GM12878 (cell line): ENCODE results near the gene SPRY4. TPM values are rescaled to one million over a fixed set of nuclear protein-coding genes. Genes with fewer than 3 reads are reported as not detected.

Source experiments
- ATAC-seq: fragments of 200-7000 bp; cut with Tn5 transposase; 3 replicates; pipeline ENCODE4 v1.9.1; 2020; ENCODE audit warnings: mild to moderate bottlenecking, moderate library complexity
- BruUV-seq: library from RNA; stranded (reverse); fragments of 400-500 nt; replicated peaks from 2 replicates; lab custom pipeline; 2021; lab: Mats Ljungman, UMichigan
- CTCF ChIA-PET: fragments of 300-600 bp; sonication (Branson Sonifier 250); formaldehyde crosslinking; extraction: SDS; loops from one replicate; lab custom pipeline; 2021; ENCODE audit warnings: inconsistent platforms; lab: Yijun Ruan, JAX
- POLR2A ChIA-PET: fragments of 350-600 bp; formaldehyde crosslinking; extraction: SDS; loops from one replicate; lab custom pipeline; 2021; ENCODE audit warnings: inconsistent platforms; lab: Charles Lee
- RAD21 ChIA-PET: fragments of 300-600 bp; sonication (Branson Sonifier 250); formaldehyde crosslinking; loops from one replicate; lab custom pipeline; 2023; ENCODE audit warnings: antibody characterized with exemption; ENCODE audit not compliant: unreplicated experiment; lab: Charles Lee
- SMC1A ChIA-PET: fragments of 300-600 bp; sonication (Branson Sonifier 250); formaldehyde crosslinking; loops from one replicate; lab custom pipeline; 2023; ENCODE audit not compliant: unreplicated experiment, uncharacterized antibody; lab: Charles Lee
- DNase-seq: peaks from one replicate; pipeline ENCODE4 v3.0.0-alpha.2; 2011; ENCODE audit warnings: low read depth, low spot score
- FAIRE-seq: peaks from 3 replicates; lab custom pipeline; 2011; peaks lifted over from hg19 to GRCh38; lab: Jason Lieb, UNC
- H2AFZ ChIP-seq: 2 replicates; pipeline ENCODE4 v1.6.0; 2011; ENCODE audit warnings: low read depth, low read length, control low read depth; ENCODE audit not compliant: control insufficient read depth
- H3K27ac ChIP-seq: 2 replicates; pipeline ENCODE4 v1.5.1; 2011; ENCODE audit warnings: control low read depth; ENCODE audit not compliant: control insufficient read depth, insufficient read depth
- H3K27me3 ChIP-seq, 2 experiments: replicated peaks in 1 of 2; 2 replicates each; pipeline versions ENCODE4 v1.6.0 to v1.6.1; 2011; ENCODE audit warnings: low read length in 1 of 2; ENCODE audit not compliant: control insufficient read depth in 2 of 2, insufficient read depth in 2 of 2
- H3K36me3 ChIP-seq, 2 experiments: 2 replicates each; pipeline ENCODE4 v1.5.1; 2011; ENCODE audit warnings: low read length in 1 of 2; ENCODE audit not compliant: control insufficient read depth in 2 of 2, insufficient read depth in 2 of 2
- H3K4me1 ChIP-seq: 2 replicates; pipeline ENCODE4 v1.6.1; 2011; ENCODE audit warnings: mild to moderate bottlenecking, low read length, moderate library complexity, mixed read lengths; ENCODE audit not compliant: control insufficient read depth, insufficient read depth
- H3K4me2 ChIP-seq: 2 replicates; pipeline ENCODE4 v1.6.0; 2011; ENCODE audit warnings: control low read depth; ENCODE audit not compliant: control insufficient read depth, insufficient read depth
- H3K4me3 ChIP-seq: fragments of 200-600 bp; sonication (generic); 2 replicates; pipeline ENCODE4 v1.5.1; 2016
- H3K79me2 ChIP-seq: 2 replicates; pipeline ENCODE4 v1.6.0; 2011; ENCODE audit warnings: low read length; ENCODE audit not compliant: control insufficient read depth, insufficient read depth
- H3K9ac ChIP-seq: 2 replicates; pipeline ENCODE4 v1.8.0; 2011; ENCODE audit warnings: low read length, control low read depth, mixed read lengths; ENCODE audit not compliant: control insufficient read depth, insufficient read depth
- H3K9me3 ChIP-seq: replicated peaks from 3 replicates; pipeline ENCODE4 v1.5.1; 2011; ENCODE audit warnings: mild to moderate bottlenecking, low read length; ENCODE audit not compliant: control insufficient read depth, insufficient read depth
- H4K20me1 ChIP-seq: 2 replicates; pipeline ENCODE4 v1.6.0; 2011; ENCODE audit not compliant: control insufficient read depth, insufficient read depth
- BCL3 ChIP-seq: IDR thresholded peaks from 2 replicates; pipeline ENCODE4 v1.6.1; 2011; ENCODE audit warnings: borderline replicate concordance, low read depth, mild to moderate bottlenecking, moderate library complexity, low read length; ENCODE audit not compliant: insufficient read depth, poor library complexity, severe bottlenecking
- HDAC2 ChIP-seq: fragments of 200-600 bp; sonication (generic); IDR thresholded peaks from 2 replicates; pipeline ENCODE4 v1.6.1; 2017
- MYC ChIP-seq: IDR thresholded peaks from 2 replicates; pipeline ENCODE4 v1.6.1; 2011; ENCODE audit warnings: mild to moderate bottlenecking, low read length, moderate library complexity, inconsistent platforms; ENCODE audit not compliant: insufficient read depth, insufficient replicate concordance, insufficient read length, severe bottlenecking
- NFXL1 ChIP-seq: fragments of 450-650 bp; IDR thresholded peaks from 2 replicates; pipeline ENCODE4 v1.6.1; 2017; ENCODE audit warnings: antibody characterized with exemption, mild to moderate bottlenecking, borderline replicate concordance
- NKRF ChIP-seq: fragments of 450-650 bp; conservative IDR thresholded peaks from 2 replicates; pipeline ENCODE4 v1.6.1; 2017; ENCODE audit warnings: mild to moderate bottlenecking, moderate library complexity
- NR2F1 ChIP-seq: fragments of 450-650 bp; conservative IDR thresholded peaks from 2 replicates; pipeline ENCODE4 v1.6.1; 2017; ENCODE audit warnings: mild to moderate bottlenecking
- SPI1 ChIP-seq: IDR thresholded peaks from 2 replicates; pipeline ENCODE4 v1.6.1; 2011; ENCODE audit warnings: low read depth, mild to moderate bottlenecking, low read length, moderate library complexity, borderline replicate concordance; ENCODE audit not compliant: insufficient read depth
- STAT1 ChIP-seq: fragments of 450-650 bp; conservative IDR thresholded peaks from 2 replicates; pipeline ENCODE4 v1.6.1; 2014; ENCODE audit warnings: antibody characterized with exemption, mild to moderate bottlenecking
- YY1 ChIP-seq: IDR thresholded peaks from 2 replicates; pipeline ENCODE4 v1.6.1; 2011; ENCODE audit warnings: low read depth, mild to moderate bottlenecking, low read length
- ZNF207 ChIP-seq: fragments of 450-650 bp; IDR thresholded peaks from 2 replicates; pipeline ENCODE4 v1.6.1; 2014; ENCODE audit warnings: antibody characterized with exemption, mild to moderate bottlenecking, borderline replicate concordance
- WGBS: methylation state at CpG from one replicate; pipeline ENCODE4 v1.1.6; 2016; ENCODE audit warnings: low lambda C conversion rate; ENCODE audit not compliant: insufficient replicate concordance, insufficient coverage; ENCODE audit errors: missing lambda C conversion rate; 5-methylcytosine and 5-hydroxymethylcytosine counted together
- in situ Hi-C: fragments of 300-500 bp; cut with MboI; formaldehyde crosslinking; loops from 9 replicates; pipeline ENCODE4 v1.14.3; 2018; ENCODE audit warnings: mixed read lengths
- intact Hi-C: fragments of 100-400 bp; cut with micrococcal nuclease; formaldehyde crosslinking; loops from one replicate; pipeline ENCODE4 v1.14.2; 2022; ENCODE audit not compliant: unreplicated experiment
- polyA plus RNA-seq, 11 experiments: library from polyadenylated mRNA; depleted of rRNA in 4 of 11; unstranded in 6 of 11; stranded (reverse) in 5 of 11; fragments of >200 nt; fragmentation: Nextera tagmentation in 4 of 11; fragmentation: Illumina TruSeq in 1 of 11; extraction: Ambion mirVana in 4 of 11; extraction: Trizol in 1 of 11; gene quantifications; 1 replicate in 1 of 11; 2 replicates in 10 of 11; pipeline versions ENCODE4 v1.2.1 to v1.2.3, GENCODE V29; 2011 to 2016; ENCODE audit warnings: inconsistent platforms in 2 of 11, missing spikeins in 2 of 11, low read depth in 1 of 11
- total RNA-seq, 4 experiments: library from RNA; depleted of rRNA in 3 of 4; stranded (reverse); fragments of >200 nt in 3 of 4; fragmentation: Illumina TruSeq in 1 of 4; extraction: Trizol in 1 of 4; gene quantifications; 2 replicates each; pipeline versions ENCODE4 v1.2.1 to v1.2.3, GENCODE V29; 2013 to 2021
- TF ChIP-seq, protein P1 (sequence below): fragments of 450-650 bp; IDR thresholded peaks from 2 replicates; pipeline ENCODE4 v1.6.1; 2017; ENCODE audit warnings: mild to moderate bottlenecking

Gene SPRY4
- total and polyA plus RNA-seq, 10 of the 15 experiments (the other 5 are each of a cell fraction or from before 2014, with no cell fraction given): 0.04 to 1.4 (median 0.18) TPM; not detected in 1

DNA sequence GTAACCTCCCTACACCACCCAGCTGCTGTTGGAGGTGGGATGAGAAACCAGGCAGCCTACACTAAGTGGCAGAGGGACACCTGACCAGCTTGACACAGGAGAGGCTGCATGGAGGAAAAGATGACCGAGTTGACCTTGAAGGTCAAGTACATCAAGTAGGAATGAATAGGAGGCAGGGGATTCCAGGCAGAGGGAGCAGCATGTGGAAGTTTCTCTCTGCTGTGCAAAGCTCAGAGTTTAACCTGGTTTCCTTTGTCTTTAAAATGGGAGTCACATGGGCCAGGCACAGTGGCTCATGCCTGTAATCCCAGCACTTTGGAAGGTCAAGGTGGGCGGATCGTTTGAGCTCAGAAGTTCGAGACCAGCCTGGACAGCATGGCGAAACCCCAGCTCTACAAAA lies 32.6 kb downstream of the SPRY4 start:
- no peak overlapping the region for H3K4me3 ChIP-seq
- no peak for ATAC-seq
- BruUV-seq: no TSS peak
- H2AFZ ChIP-seq: no peak overlapping the region
- no peaks in the 10 kb centered on the region for H3K27me3 ChIP-seq
- 5% methylated on average over 5 of the region's 5 CpGs for WGBS
- H3K9ac ChIP-seq: no peak overlapping the region
- no peaks in the 10 kb centered on the region for H3K79me2 ChIP-seq
- no peak for FAIRE-seq
- POLR2A ChIA-PET: no interaction called here
- H3K4me2 ChIP-seq: no peak overlapping the region
- intact Hi-C loops (no loop called here), in situ Hi-C loops (no loop called here)
- H3K27ac ChIP-seq: no peak overlapping the region
- CTCF ChIA-PET: interaction anchor here (0.5 kb wide), 1 partner anchor 733 kb away, joined by 6 read pairs; no protein-coding TSS in a partner anchor
- SMC1A ChIA-PET: no interaction called here
- TF ChIP-seq HDAC2 (no peak), STAT1 (no peak), NFXL1 (no peak), NKRF (no peak), ZNF207 (no peak), SPI1 (no peak), YY1 (no peak), MYC (no peak), NR2F1 (no peak), BCL3 (no peak)
- TF ChIP-seq, protein P1, sequence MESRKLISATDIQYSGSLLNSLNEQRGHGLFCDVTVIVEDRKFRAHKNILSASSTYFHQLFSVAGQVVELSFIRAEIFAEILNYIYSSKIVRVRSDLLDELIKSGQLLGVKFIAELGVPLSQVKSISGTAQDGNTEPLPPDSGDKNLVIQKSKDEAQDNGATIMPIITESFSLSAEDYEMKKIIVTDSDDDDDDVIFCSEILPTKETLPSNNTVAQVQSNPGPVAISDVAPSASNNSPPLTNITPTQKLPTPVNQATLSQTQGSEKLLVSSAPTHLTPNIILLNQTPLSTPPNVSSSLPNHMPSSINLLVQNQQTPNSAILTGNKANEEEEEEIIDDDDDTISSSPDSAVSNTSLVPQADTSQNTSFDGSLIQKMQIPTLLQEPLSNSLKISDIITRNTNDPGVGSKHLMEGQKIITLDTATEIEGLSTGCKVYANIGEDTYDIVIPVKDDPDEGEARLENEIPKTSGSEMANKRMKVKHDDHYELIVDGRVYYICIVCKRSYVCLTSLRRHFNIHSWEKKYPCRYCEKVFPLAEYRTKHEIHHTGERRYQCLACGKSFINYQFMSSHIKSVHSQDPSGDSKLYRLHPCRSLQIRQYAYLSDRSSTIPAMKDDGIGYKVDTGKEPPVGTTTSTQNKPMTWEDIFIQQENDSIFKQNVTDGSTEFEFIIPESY: no peak
- RAD21 ChIA-PET: no interaction called here
- no peaks in the 10 kb centered on the region for H3K9me3 ChIP-seq
- no peak for DNase-seq
- peaks cover 7% of the 10 kb centered on the region for H3K4me1 ChIP-seq
- H4K20me1 ChIP-seq: no peaks in the 10 kb centered on the region
- H3K36me3 ChIP-seq: no peaks in the 10 kb centered on the region
